ENCODE measurements around the gene CSF3R.
"Not testable (repeated sequence)": the region's sequence is repeated elsewhere in the genome, so short reads cannot be mapped to it uniquely, and the experiment has no call there.

CSF3R gene

GRCh38 chr1:36481091-36481490 lies 1.6 kb downstream of the CSF3R start:
- DNase-seq = no peak

- DNase-seq = no peak
Observed at GRCh38 chr1:36480161-36480560, 2.6 kb downstream of the CSF3R start.

- DNase-seq = no peak
Observed at GRCh38 chr1:36479505-36480051, 3.1 kb downstream of the CSF3R start.

- not testable (repeated sequence) for DNase-seq
Observed at GRCh38 chr1:36477615-36478014, 5.1 kb downstream of the CSF3R start.

GRCh38 chr1:36476945-36477344 lies 5.8 kb downstream of the CSF3R start:
- DNase-seq = no peak

GRCh38 chr1:36475910-36476604 lies 6.7 kb downstream of the CSF3R start:
- no peak for DNase-seq

- DNase-seq = no peak
Observed at GRCh38 chr1:36475341-36475740, 7.4 kb downstream of the CSF3R start.

GRCh38 chr1:36472656-36473055 lies 10.1 kb downstream of the CSF3R start:
- no peak for DNase-seq

- DNase-seq = no peak
Observed at GRCh38 chr1:36471830-36472641, 10.7 kb downstream of the CSF3R start.

- no peak for DNase-seq
Observed at GRCh38 chr1:36469163-36469562, 13.6 kb downstream of the CSF3R start.

GRCh38 chr1:36467700-36468455 lies 14.8 kb downstream of the CSF3R start:
- no peak for DNase-seq

GRCh38 chr1:36467027-36467410 lies 15.7 kb downstream of the CSF3R start:
- DNase-seq = no peak

- no peak for DNase-seq
Observed at GRCh38 chr1:36466370-36467026, 16.2 kb downstream of the CSF3R start.

- peak; percentile 77 for DNase-seq
Observed at GRCh38 chr1:36465731-36466369, 16.9 kb downstream of the CSF3R start.

- DNase-seq = peak; percentile 97
Observed at GRCh38 chr1:36464605-36465393, 17.9 kb downstream of the CSF3R start.

GRCh38 chr1:36463803-36464604 lies 18.7 kb downstream of the CSF3R start, which contains the start of gene MRPS15:
MRPS15 (minus strand) TSS chr1:36464384; CDS start chr1:36464275, 109 bp downstream.
- peak; percentile 100 for DNase-seq

- DNase-seq = peak; percentile 46
Observed at GRCh38 chr1:36463463-36463802, 19.3 kb downstream of the CSF3R start.

GRCh38 chr1:36458910-36459309 lies 23.8 kb downstream of the CSF3R start:
- DNase-seq = no peak

GRCh38 chr1:36457691-36458090 lies 25.0 kb downstream of the CSF3R start:
- no peak for DNase-seq

- DNase-seq = no peak
Observed at GRCh38 chr1:36456391-36456928, 26.3 kb downstream of the CSF3R start.

All from NCI-H510A treated with DMSO at 0.1 percent for 48 hours (cell line).